Caco-2 (cell line): Measurements from ENCODE around the gene NTRK2. TPM values are rescaled to one million over a fixed set of nuclear protein-coding genes. Genes with fewer than 3 reads are reported as not detected.

ENCODE experiments used
- BruUV-seq: library from RNA; stranded (reverse); fragments of 400-500 nt; replicated peaks from 2 replicates; lab custom pipeline; 2021; lab: Mats Ljungman, UMichigan
- CTCF ChIA-PET: fragments of 300-600 bp; sonication (Branson Sonifier 250); formaldehyde crosslinking; loops from one replicate; lab custom pipeline; 2022; ENCODE audit warnings: antibody characterized with exemption; lab: Charles Lee
- POLR2A ChIA-PET: fragments of 300-600 bp; sonication (Branson Sonifier 250); formaldehyde crosslinking; loops from one replicate; lab custom pipeline; 2022; ENCODE audit warnings: antibody characterized with exemption; lab: Charles Lee
- DNase-seq, 2 experiments: peaks; one replicate each; pipeline versions ENCODE4 v3.0.0 to v3.0.0-alpha.2; 2020 to 2022
- H3K27me3 ChIP-seq: replicated peaks from 2 replicates; pipeline ENCODE4 v1.6.0; 2011; ENCODE audit warnings: low read length; ENCODE audit not compliant: control insufficient read depth, insufficient read depth
- H3K36me3 ChIP-seq: 2 replicates; pipeline ENCODE4 v1.5.1; 2011; ENCODE audit warnings: low read length; ENCODE audit not compliant: control insufficient read depth, insufficient read depth
- H3K4me1 ChIP-seq: fragments of 250-450 bp; sonication (Bioruptor Pico); 2 replicates; pipeline ENCODE4 v1.5.1; 2020; ENCODE audit warnings: mild to moderate bottlenecking
- H3K4me3 ChIP-seq: 2 replicates; pipeline ENCODE4 v1.5.1; 2011; ENCODE audit warnings: low read depth, mild to moderate bottlenecking, control low read depth, low read length
- H3K9me3 ChIP-seq: fragments of 250-450 bp; sonication (Bioruptor Pico); 2 replicates; pipeline ENCODE4 v1.5.1; 2020; ENCODE audit warnings: mild to moderate bottlenecking, moderate library complexity
- H3K27ac Mint-ChIP-seq: one replicate; pipeline ENCODE4 v1.8.0; 2022; ENCODE audit warnings: mixed read lengths; ENCODE audit not compliant: unreplicated experiment
- H3K27me3 Mint-ChIP-seq: one replicate; pipeline ENCODE4 v1.8.0; 2022; ENCODE audit warnings: mixed read lengths; ENCODE audit not compliant: insufficient read depth, unreplicated experiment
- H3K36me3 Mint-ChIP-seq: one replicate; pipeline ENCODE4 v1.8.0; 2022; ENCODE audit warnings: mild to moderate bottlenecking, mixed read lengths; ENCODE audit not compliant: insufficient read depth, unreplicated experiment
- H3K4me1 Mint-ChIP-seq: one replicate; pipeline ENCODE4 v1.8.0; 2022; ENCODE audit warnings: low read depth, mixed read lengths; ENCODE audit not compliant: unreplicated experiment
- H3K4me3 Mint-ChIP-seq: one replicate; pipeline ENCODE4 v1.8.0; 2022; ENCODE audit warnings: mild to moderate bottlenecking, moderate library complexity, mixed read lengths; ENCODE audit not compliant: unreplicated experiment
- H3K9me3 Mint-ChIP-seq: one replicate; pipeline ENCODE4 v1.8.0; 2022; ENCODE audit warnings: mixed read lengths; ENCODE audit not compliant: unreplicated experiment
- intact Hi-C: fragments of 100-400 bp; cut with micrococcal nuclease; formaldehyde crosslinking; loops from one replicate; pipeline ENCODE4 v1.10.0; 2022; ENCODE audit not compliant: unreplicated experiment
- total RNA-seq: library from RNA; stranded (reverse); gene quantifications from 2 replicates; pipeline ENCODE4 v1.2.3, GENCODE V29; 2022
- TF ChIP-seq, protein P1 (sequence below), 2 experiments: fragments of 200-600 bp in 1 of 2; IDR thresholded peaks; 1 replicate in 1 of 2; 2 replicates in 1 of 2; pipeline versions ENCODE4 v1.5.1 to v1.8.0; 2011 to 2022; ENCODE audit warnings: antibody characterized with exemption in 1 of 2, control low read depth in 1 of 2, inconsistent platforms in 1 of 2, low read depth in 1 of 2, low read length in 1 of 2, mild to moderate bottlenecking in 1 of 2, moderate library complexity in 1 of 2; ENCODE audit not compliant: insufficient read depth in 1 of 2, severe bottlenecking in 1 of 2, unreplicated experiment in 1 of 2

The NTRK2 gene
- total RNA-seq, 1 experiment from 2014 or later, result not detected

DNA sequence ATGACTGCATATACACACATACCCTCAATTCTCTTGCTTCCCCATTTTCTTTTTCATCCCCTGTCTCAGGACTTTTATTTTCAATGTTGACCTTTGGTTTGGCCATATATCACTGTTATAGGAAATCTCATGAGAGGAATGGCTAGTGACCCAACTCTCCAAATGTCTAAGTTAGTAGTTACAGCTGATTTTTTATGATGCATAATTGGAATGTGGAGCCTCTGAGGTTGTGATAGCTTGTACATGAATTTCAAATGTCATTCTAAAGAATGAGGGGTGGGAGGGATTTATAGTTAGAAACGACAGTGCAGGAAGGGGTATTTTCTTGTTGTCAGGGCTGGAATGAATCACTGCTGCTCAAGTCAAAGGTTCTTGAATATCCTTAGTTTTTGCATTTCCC lies 356.1 kb downstream of the NTRK2 start:
- H3K36me3 Mint-ChIP-seq, result no peaks in the 10 kb centered on the region

DNA sequence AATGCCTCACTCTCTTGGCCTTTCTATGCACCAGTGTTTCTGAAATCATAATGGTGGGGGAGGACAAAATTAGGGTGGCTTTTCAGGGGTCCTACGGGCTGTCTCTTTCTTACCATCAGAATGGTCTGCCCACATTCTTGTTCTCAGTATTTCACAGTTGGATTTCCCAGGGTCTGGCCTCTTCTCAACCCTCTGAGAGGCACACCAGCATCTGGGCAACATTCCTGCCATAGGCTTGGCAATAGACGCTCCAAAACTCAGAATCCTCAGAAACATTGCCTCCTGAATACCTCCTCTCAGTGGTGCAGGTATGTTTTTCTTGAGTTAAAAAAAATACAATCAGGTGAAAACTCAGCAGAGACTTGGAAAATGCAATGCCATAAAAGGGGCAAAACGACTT lies 358.3 kb downstream of the NTRK2 start:
- Mint-ChIP-seq H3K36me3 (no peaks in the 10 kb centered on the region), H3K27ac (no peak overlapping the region), H3K4me1 (no peaks in the 10 kb centered on the region), H3K4me3 (no peak overlapping the region), H3K27me3 (no peaks in the 10 kb centered on the region), H3K9me3 (no peaks in the 10 kb centered on the region)
- no peaks in the 10 kb centered on the region for H3K27me3 ChIP-seq
- ChIA-PET CTCF (no interaction called here), POLR2A (no interaction called here)
- no peaks in the 10 kb centered on the region for H3K9me3 ChIP-seq
- DNase-seq, result no peak
- intact Hi-C loops, result no loop called here
- H3K4me1 ChIP-seq, result no peaks in the 10 kb centered on the region
- H3K36me3 ChIP-seq, result no peaks in the 10 kb centered on the region
- BruUV-seq, result no TSS peak
- H3K4me3 ChIP-seq, result no peak overlapping the region
- TF ChIP-seq, protein P1, sequence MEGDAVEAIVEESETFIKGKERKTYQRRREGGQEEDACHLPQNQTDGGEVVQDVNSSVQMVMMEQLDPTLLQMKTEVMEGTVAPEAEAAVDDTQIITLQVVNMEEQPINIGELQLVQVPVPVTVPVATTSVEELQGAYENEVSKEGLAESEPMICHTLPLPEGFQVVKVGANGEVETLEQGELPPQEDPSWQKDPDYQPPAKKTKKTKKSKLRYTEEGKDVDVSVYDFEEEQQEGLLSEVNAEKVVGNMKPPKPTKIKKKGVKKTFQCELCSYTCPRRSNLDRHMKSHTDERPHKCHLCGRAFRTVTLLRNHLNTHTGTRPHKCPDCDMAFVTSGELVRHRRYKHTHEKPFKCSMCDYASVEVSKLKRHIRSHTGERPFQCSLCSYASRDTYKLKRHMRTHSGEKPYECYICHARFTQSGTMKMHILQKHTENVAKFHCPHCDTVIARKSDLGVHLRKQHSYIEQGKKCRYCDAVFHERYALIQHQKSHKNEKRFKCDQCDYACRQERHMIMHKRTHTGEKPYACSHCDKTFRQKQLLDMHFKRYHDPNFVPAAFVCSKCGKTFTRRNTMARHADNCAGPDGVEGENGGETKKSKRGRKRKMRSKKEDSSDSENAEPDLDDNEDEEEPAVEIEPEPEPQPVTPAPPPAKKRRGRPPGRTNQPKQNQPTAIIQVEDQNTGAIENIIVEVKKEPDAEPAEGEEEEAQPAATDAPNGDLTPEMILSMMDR (IDR thresholded peaks at IDR 0.05; ENCODE audit: insufficient read depth in 1 of 2, low read depth in 1 of 2, low read length in 1 of 2, severe bottlenecking in 1 of 2, unreplicated experiment in 1 of 2), result no peak

More for the DNA sequence above, 356.1 kb downstream of the NTRK2 start:
- ChIA-PET CTCF (no interaction called here), POLR2A (no interaction called here)
- Histone ChIP-seq H3K27me3 (no peaks in the 10 kb centered on the region), H3K4me1 (no peaks in the 10 kb centered on the region), H3K36me3 (no peaks in the 10 kb centered on the region), H3K9me3 (no peaks in the 10 kb centered on the region), H3K4me3 (no peak overlapping the region)
- H3K4me1 Mint-ChIP-seq, result no peaks in the 10 kb centered on the region
- H3K4me3 Mint-ChIP-seq, result no peak overlapping the region
- no peaks in the 10 kb centered on the region for H3K9me3 Mint-ChIP-seq
- H3K27me3 Mint-ChIP-seq, result no peaks in the 10 kb centered on the region
- TF ChIP-seq, protein P1 (IDR thresholded peaks at IDR 0.05; ENCODE audit: insufficient read depth in 1 of 2, low read depth in 1 of 2, low read length in 1 of 2, severe bottlenecking in 1 of 2, unreplicated experiment in 1 of 2), result no peak
- intact Hi-C loops, result no loop called here
- no peak overlapping the region for H3K27ac Mint-ChIP-seq
- DNase-seq, result no peak
- no TSS peak for BruUV-seq

DNA sequence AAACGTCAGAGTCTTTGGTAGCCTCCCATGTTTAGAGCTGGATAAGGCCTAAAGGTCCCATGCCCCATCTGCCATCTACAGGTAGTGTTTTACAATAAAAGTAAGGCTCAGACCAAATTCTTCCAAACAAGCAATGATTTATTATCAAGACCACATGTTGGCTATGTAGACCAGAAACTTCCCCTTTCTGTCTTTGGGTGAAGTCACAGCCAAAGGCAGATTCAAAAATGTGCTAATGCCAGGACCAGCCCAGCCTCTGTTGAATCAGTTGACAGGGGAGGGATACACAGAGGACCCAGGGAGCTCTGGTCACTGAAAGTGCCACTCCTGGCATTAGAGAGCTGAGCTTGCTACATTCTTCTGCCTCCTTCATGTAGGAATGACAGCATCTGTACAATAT lies 360.8 kb downstream of the NTRK2 start:
- intact Hi-C loops, result no loop called here
- no peak overlapping the region for H3K4me3 ChIP-seq
- H3K27ac Mint-ChIP-seq, result no peak overlapping the region
- H3K36me3 ChIP-seq, result no peaks in the 10 kb centered on the region
- DNase-seq, result no peak
- CTCF ChIA-PET, result no interaction called here
- TF ChIP-seq, protein P1 (IDR thresholded peaks at IDR 0.05; ENCODE audit: insufficient read depth in 1 of 2, low read depth in 1 of 2, low read length in 1 of 2, severe bottlenecking in 1 of 2, unreplicated experiment in 1 of 2), result no peak
- H3K4me1 Mint-ChIP-seq, result no peaks in the 10 kb centered on the region
- H3K9me3 ChIP-seq, result no peaks in the 10 kb centered on the region
- no peaks in the 10 kb centered on the region for H3K9me3 Mint-ChIP-seq
- BruUV-seq, result no TSS peak
- no peak overlapping the region for H3K4me3 Mint-ChIP-seq
- no peaks in the 10 kb centered on the region for H3K27me3 Mint-ChIP-seq
- H3K36me3 Mint-ChIP-seq, result no peaks in the 10 kb centered on the region
- no peaks in the 10 kb centered on the region for H3K27me3 ChIP-seq
- no peaks in the 10 kb centered on the region for H3K4me1 ChIP-seq
- POLR2A ChIA-PET, result no interaction called here
